ENCODE measurements around the gene METTL22.

- TF ChIP-seq, protein P1, sequence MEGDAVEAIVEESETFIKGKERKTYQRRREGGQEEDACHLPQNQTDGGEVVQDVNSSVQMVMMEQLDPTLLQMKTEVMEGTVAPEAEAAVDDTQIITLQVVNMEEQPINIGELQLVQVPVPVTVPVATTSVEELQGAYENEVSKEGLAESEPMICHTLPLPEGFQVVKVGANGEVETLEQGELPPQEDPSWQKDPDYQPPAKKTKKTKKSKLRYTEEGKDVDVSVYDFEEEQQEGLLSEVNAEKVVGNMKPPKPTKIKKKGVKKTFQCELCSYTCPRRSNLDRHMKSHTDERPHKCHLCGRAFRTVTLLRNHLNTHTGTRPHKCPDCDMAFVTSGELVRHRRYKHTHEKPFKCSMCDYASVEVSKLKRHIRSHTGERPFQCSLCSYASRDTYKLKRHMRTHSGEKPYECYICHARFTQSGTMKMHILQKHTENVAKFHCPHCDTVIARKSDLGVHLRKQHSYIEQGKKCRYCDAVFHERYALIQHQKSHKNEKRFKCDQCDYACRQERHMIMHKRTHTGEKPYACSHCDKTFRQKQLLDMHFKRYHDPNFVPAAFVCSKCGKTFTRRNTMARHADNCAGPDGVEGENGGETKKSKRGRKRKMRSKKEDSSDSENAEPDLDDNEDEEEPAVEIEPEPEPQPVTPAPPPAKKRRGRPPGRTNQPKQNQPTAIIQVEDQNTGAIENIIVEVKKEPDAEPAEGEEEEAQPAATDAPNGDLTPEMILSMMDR (IDR thresholded peaks at IDR 0.05): no peak
- TF ChIP-seq GATA2 (CRISPR knock-in tag; IDR thresholded peaks at IDR 0.05) (no peak), EP300 (IDR thresholded peaks at IDR 0.05; ENCODE audit: borderline replicate concordance in 1 of 2, low read depth in 1 of 2, low read length in 1 of 2) (no peak), SIN3A (IDR thresholded peaks at IDR 0.05; ENCODE audit: borderline replicate concordance, low read depth, low read length) (no peak), SMC3 (IDR thresholded peaks at IDR 0.05; ENCODE audit: low read depth, low read length) (no peak), RAD21 (IDR thresholded peaks at IDR 0.05; ENCODE audit: low read length) (no peak), EZH2phosphoT487 (IDR thresholded peaks at IDR 0.05; ENCODE audit: borderline replicate concordance, low read depth) (no peak), POLR2AphosphoS5 (IDR thresholded peaks at IDR 0.05; ENCODE audit: low read depth, low read length) (no peak), RCOR1 (IDR thresholded peaks at IDR 0.05; ENCODE audit: low read length) (no peak)
- TF ChIP-seq, protein P2, sequence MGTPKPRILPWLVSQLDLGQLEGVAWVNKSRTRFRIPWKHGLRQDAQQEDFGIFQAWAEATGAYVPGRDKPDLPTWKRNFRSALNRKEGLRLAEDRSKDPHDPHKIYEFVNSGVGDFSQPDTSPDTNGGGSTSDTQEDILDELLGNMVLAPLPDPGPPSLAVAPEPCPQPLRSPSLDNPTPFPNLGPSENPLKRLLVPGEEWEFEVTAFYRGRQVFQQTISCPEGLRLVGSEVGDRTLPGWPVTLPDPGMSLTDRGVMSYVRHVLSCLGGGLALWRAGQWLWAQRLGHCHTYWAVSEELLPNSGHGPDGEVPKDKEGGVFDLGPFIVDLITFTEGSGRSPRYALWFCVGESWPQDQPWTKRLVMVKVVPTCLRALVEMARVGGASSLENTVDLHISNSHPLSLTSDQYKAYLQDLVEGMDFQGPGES (IDR thresholded peaks at IDR 0.05; ENCODE audit: low read depth, low read length): no peak
- TF ChIP-seq, protein P3, sequence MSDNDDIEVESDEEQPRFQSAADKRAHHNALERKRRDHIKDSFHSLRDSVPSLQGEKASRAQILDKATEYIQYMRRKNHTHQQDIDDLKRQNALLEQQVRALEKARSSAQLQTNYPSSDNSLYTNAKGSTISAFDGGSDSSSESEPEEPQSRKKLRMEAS (IDR thresholded peaks at IDR 0.05; ENCODE audit: low read depth): no peak
Observed at GRCh38 chr16:8607214-8607613, 14.3 kb upstream of the METTL22 start.
